ENCODE results near the gene GMNN.
"Not testable (repeated sequence)": the region's sequence is repeated elsewhere in the genome, so short reads cannot be mapped to it uniquely, and the experiment has no call there.

- TF ChIP-seq CTCF, POLR2AphosphoS5, POLR2A (IDR thresholded peaks at IDR 0.05): not testable (repeated sequence)
These were observed 23.9 kb upstream of the GMNN start for GRCh38 chr6:24750878-24751277.

Measured in breast epithelium (tissue), 3 donors.